H9 (cell line): Measurements from ENCODE around the gene SIL1. TPM values are rescaled to one million over a fixed set of nuclear protein-coding genes. Genes with fewer than 3 reads are reported as not detected.

Experiments
- DNase-seq: peaks from one replicate; pipeline ENCODE4 v3.0.0-alpha.2; 2017
- H2AFZ ChIP-seq: one replicate; pipeline ENCODE4 v1.6.1; 2013; ENCODE audit warnings: mild to moderate bottlenecking, low read length, control low read depth, moderate library complexity
- H2AK5ac ChIP-seq: 2 replicates; pipeline ENCODE4 v1.6.1; 2013; ENCODE audit warnings: low read length, control low read depth, mixed read lengths; ENCODE audit not compliant: insufficient read length
- H2BK120ac ChIP-seq: one replicate; pipeline ENCODE4 v1.6.1; 2013; ENCODE audit warnings: low read depth, mild to moderate bottlenecking, low read length, control low read depth, inconsistent platforms; ENCODE audit not compliant: poor library complexity, severe bottlenecking
- H2BK12ac ChIP-seq: 2 replicates; pipeline ENCODE4 v1.6.1; 2013; ENCODE audit warnings: low read length, control low read depth, mixed read lengths, low read depth; ENCODE audit not compliant: insufficient read length
- H2BK15ac ChIP-seq: 2 replicates; pipeline ENCODE4 v1.6.1; 2013; ENCODE audit warnings: low read depth, low read length, control low read depth
- H2BK20ac ChIP-seq: one replicate; pipeline ENCODE4 v1.6.1; 2013; ENCODE audit warnings: low read depth, mild to moderate bottlenecking, low read length, control low read depth, inconsistent platforms; ENCODE audit not compliant: poor library complexity, severe bottlenecking
- H2BK5ac ChIP-seq: 2 replicates; pipeline ENCODE4 v1.6.1; 2013; ENCODE audit warnings: low read length, control low read depth, mixed read lengths; ENCODE audit not compliant: insufficient read length
- H3K14ac ChIP-seq: 2 replicates; pipeline ENCODE4 v1.6.1; 2013; ENCODE audit warnings: low read length, control low read depth; ENCODE audit not compliant: insufficient read depth
- H3K18ac ChIP-seq: 2 replicates; pipeline ENCODE4 v1.6.1; 2013; ENCODE audit warnings: low read depth, mild to moderate bottlenecking, mixed read lengths, low read length, control low read depth; ENCODE audit not compliant: insufficient read length
- H3K23ac ChIP-seq: 2 replicates; pipeline ENCODE4 v1.6.1; 2013; ENCODE audit warnings: low read length, control low read depth, mixed read lengths, low read depth; ENCODE audit not compliant: insufficient read length
- H3K23me2 ChIP-seq: 2 replicates; pipeline ENCODE4 v1.6.1; 2013; ENCODE audit warnings: low read depth, mild to moderate bottlenecking, mixed read lengths, low read length, control low read depth; ENCODE audit not compliant: insufficient read length, poor library complexity, severe bottlenecking
- H3K27ac ChIP-seq: 2 replicates; pipeline ENCODE4 v1.5.1; 2013; ENCODE audit warnings: low read length, control low read depth, mixed read lengths, low read depth; ENCODE audit not compliant: insufficient read length
- H3K27me3 ChIP-seq: 2 replicates; pipeline ENCODE4 v1.6.1; 2013; ENCODE audit warnings: low read length, control low read depth, inconsistent platforms; ENCODE audit not compliant: insufficient read depth
- H3K4ac ChIP-seq: 2 replicates; pipeline ENCODE4 v1.6.1; 2013; ENCODE audit warnings: low read depth, mild to moderate bottlenecking, control low read depth, inconsistent platforms, low read length, moderate library complexity
- H3K4me1 ChIP-seq: 2 replicates; pipeline ENCODE4 v1.6.1; 2013; ENCODE audit warnings: low read length, control low read depth, inconsistent platforms; ENCODE audit not compliant: insufficient read depth
- H3K4me2 ChIP-seq: 2 replicates; pipeline ENCODE4 v1.6.1; 2013; ENCODE audit warnings: low read length, control low read depth, mixed read lengths; ENCODE audit not compliant: insufficient read length, insufficient read depth
- H3K56ac ChIP-seq: 2 replicates; pipeline ENCODE4 v1.6.1; 2013; ENCODE audit warnings: low read depth, mild to moderate bottlenecking, mixed read lengths, low read length, control low read depth; ENCODE audit not compliant: insufficient read length
- H3K79me1 ChIP-seq: 2 replicates; pipeline ENCODE4 v1.6.1; 2013; ENCODE audit warnings: low read depth, mild to moderate bottlenecking, moderate library complexity, low read length, control low read depth, inconsistent platforms; ENCODE audit not compliant: insufficient read depth, poor library complexity, severe bottlenecking
- H3K79me2 ChIP-seq: 2 replicates; pipeline ENCODE4 v1.6.1; 2013; ENCODE audit warnings: low read length, control low read depth, inconsistent platforms; ENCODE audit not compliant: insufficient read depth
- H3K9ac ChIP-seq: 2 replicates; pipeline ENCODE4 v1.6.1; 2013; ENCODE audit warnings: low read length, control low read depth, mixed read lengths; ENCODE audit not compliant: insufficient read length; ENCODE audit errors: extremely low read depth
- H3K9me3 ChIP-seq: one replicate; pipeline ENCODE4 v1.6.1; 2013; ENCODE audit warnings: low read depth, low read length, inconsistent platforms; ENCODE audit not compliant: control insufficient read depth
- H3T11ph ChIP-seq: one replicate; pipeline ENCODE4 v1.6.1; 2013; ENCODE audit warnings: mild to moderate bottlenecking, low read length, control low read depth, inconsistent platforms
- H4K20me1 ChIP-seq: one replicate; pipeline ENCODE4 v1.6.1; 2013; ENCODE audit not compliant: control insufficient read depth, insufficient read length, insufficient read depth
- H4K5ac ChIP-seq: 2 replicates; pipeline ENCODE4 v1.6.1; 2013; ENCODE audit warnings: low read depth, mild to moderate bottlenecking, mixed read lengths, low read length, control low read depth; ENCODE audit not compliant: insufficient read length
- H4K8ac ChIP-seq: replicated peaks from 2 replicates; pipeline ENCODE4 v1.6.1; 2013; ENCODE audit warnings: low read length, control low read depth, mixed read lengths, low read depth; ENCODE audit not compliant: insufficient read length
- H4K91ac ChIP-seq: 2 replicates; pipeline ENCODE4 v1.6.1; 2013; ENCODE audit warnings: low read depth, mild to moderate bottlenecking, moderate library complexity, mixed read lengths, low read length, control low read depth; ENCODE audit not compliant: insufficient read length
- H3K27ac Mint-ChIP-seq, 3 experiments: 2 replicates in 2 of 3; 3 replicates in 1 of 3; pipeline ENCODE4 v1.8.0; 2020 to 2021; ENCODE audit warnings: mixed read lengths in 3 of 3, mild to moderate bottlenecking in 1 of 3, moderate library complexity in 1 of 3
- H3K27me3 Mint-ChIP-seq: 2 replicates; pipeline ENCODE4 v1.8.0; 2021; ENCODE audit warnings: low read depth, mild to moderate bottlenecking, moderate library complexity, mixed read lengths
- H3K36me3 Mint-ChIP-seq, 3 experiments: 2 replicates in 2 of 3; 3 replicates in 1 of 3; pipeline ENCODE4 v1.8.0; 2020 to 2021; ENCODE audit warnings: low read depth in 3 of 3, mixed read lengths in 3 of 3; ENCODE audit not compliant: insufficient read depth in 1 of 3
- H3K4me1 Mint-ChIP-seq, 2 experiments: 2 replicates each; pipeline ENCODE4 v1.8.0; 2020; ENCODE audit warnings: mixed read lengths in 2 of 2
- H3K4me3 Mint-ChIP-seq, 2 experiments: 2 replicates in 1 of 2; 3 replicates in 1 of 2; pipeline ENCODE4 v1.8.0; 2020 to 2021; ENCODE audit warnings: mild to moderate bottlenecking in 2 of 2, mixed read lengths in 2 of 2, moderate library complexity in 1 of 2
- H3K9me3 Mint-ChIP-seq, 2 experiments: 2 replicates in 1 of 2; 3 replicates in 1 of 2; pipeline ENCODE4 v1.8.0; 2020; ENCODE audit warnings: mild to moderate bottlenecking in 2 of 2, mixed read lengths in 2 of 2, moderate library complexity in 1 of 2
- CTCF ChIP-seq: fragments of 200-600 bp; sonication (generic); conservative IDR thresholded peaks from 3 replicates; pipeline ENCODE4 v1.8.0; 2021; ENCODE audit warnings: antibody characterized with exemption, mild to moderate bottlenecking
- total RNA-seq: library from RNA; stranded (reverse); gene quantifications from 2 replicates; pipeline ENCODE4 v1.2.1, GENCODE V29; 2021

The SIL1 gene
- total RNA-seq, 1 experiment from 2014 or later = 10.6 TPM

DNA sequence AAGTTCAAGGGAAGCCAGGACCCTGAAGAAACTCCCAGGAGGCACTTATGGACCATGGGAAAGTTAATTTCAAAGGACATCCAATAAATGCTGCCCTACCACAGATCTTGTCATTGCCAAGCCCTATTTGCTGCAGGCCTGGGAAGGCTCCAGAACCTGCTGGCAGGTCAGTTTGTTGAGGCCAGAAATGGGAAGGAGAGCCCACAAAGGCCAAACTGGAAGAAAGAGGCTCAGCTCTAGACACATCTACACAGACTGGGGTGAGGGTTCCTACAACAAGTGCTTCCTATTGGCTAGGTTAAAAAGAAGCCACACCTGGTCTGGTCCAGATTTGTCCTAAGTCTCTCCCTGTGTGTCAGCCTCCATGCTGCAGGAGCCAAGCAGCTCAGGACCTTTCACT, 94.4 kb downstream of the SIL1 start:
- H3K27me3 Mint-ChIP-seq = no peaks in the 10 kb centered on the region
- Histone ChIP-seq H4K91ac (no peak overlapping the region), H3T11ph (no peak overlapping the region), H2BK12ac (no peak overlapping the region), H3K4me1 (no peaks in the 10 kb centered on the region; the same call in 1 of the 2 replicates), H3K9me3 (no peaks in the 10 kb centered on the region), H3K27ac (no peak overlapping the region), H3K23me2 (no peaks in the 10 kb centered on the region), H3K27me3 (no peaks in the 10 kb centered on the region), H4K5ac (no peak overlapping the region), H2AK5ac (no peak overlapping the region), H2BK15ac (no peak overlapping the region), H3K56ac (no peak overlapping the region), H2BK5ac (no peak overlapping the region), H3K23ac (no peak overlapping the region), H2BK120ac (no peak overlapping the region), H2AFZ (no peak overlapping the region), H4K20me1 (no peaks in the 10 kb centered on the region), H3K79me2 (no peaks in the 10 kb centered on the region; the same call in 1 of the 2 replicates), H3K79me1 (no peaks in the 10 kb centered on the region), H2BK20ac (no peak overlapping the region), H3K14ac (no peak overlapping the region), H3K18ac (no peak overlapping the region), H3K4me2 (no peak overlapping the region), H3K9ac (no peak overlapping the region), H4K8ac (no peak overlapping the region), H3K4ac (no peak overlapping the region)
- H3K36me3 Mint-ChIP-seq = no peaks in the 10 kb centered on the region
- no peak for TF ChIP-seq CTCF
- no peaks in the 10 kb centered on the region for H3K9me3 Mint-ChIP-seq
- no peak overlapping the region for H3K27ac Mint-ChIP-seq
- H3K4me3 Mint-ChIP-seq = no peak overlapping the region
- H3K4me1 Mint-ChIP-seq = peaks cover 39 to 41% of the 10 kb centered on the region in 2 experiments
- DNase-seq = peak; percentile 2
